Activated B cell treated with CpG ODN at 0.5 μM for 24 hours (primary cell): ENCODE results near the gene BRD2. TPM values are rescaled to one million over a fixed set of nuclear protein-coding genes. Genes with fewer than 3 reads are reported as not detected.

ENCODE experiments used
- ATAC-seq: fragments of 200-7000 bp; cut with Tn5 transposase; one replicate; pipeline ENCODE4 v1.10.0; 2021; ENCODE audit warnings: low read depth, mild to moderate bottlenecking, moderate library complexity
- CTCF ChIA-PET: fragments of 350-600 bp; sonication (Branson Sonifier 250); formaldehyde crosslinking; loops from one replicate; lab custom pipeline; 2021; ENCODE audit warnings: antibody characterized with exemption; lab: Charles Lee
- POLR2A ChIA-PET: fragments of 350-600 bp; sonication (Branson Sonifier 250); formaldehyde crosslinking; loops from one replicate; lab custom pipeline; 2021; ENCODE audit warnings: antibody characterized with exemption; lab: Charles Lee
- DNase-seq: peaks from one replicate; pipeline ENCODE4 v3.0.0; 2022
- H3K27ac Mint-ChIP-seq: one replicate; pipeline ENCODE4 v1.8.0; 2020; ENCODE audit warnings: mixed read lengths
- H3K27me3 Mint-ChIP-seq: one replicate; pipeline ENCODE4 v1.8.0; 2021; ENCODE audit warnings: mixed read lengths
- H3K36me3 Mint-ChIP-seq: one replicate; pipeline ENCODE4 v1.8.0; 2021; ENCODE audit warnings: low read depth, mixed read lengths
- H3K4me1 Mint-ChIP-seq: one replicate; pipeline ENCODE4 v1.8.0; 2021; ENCODE audit warnings: mixed read lengths
- H3K4me3 Mint-ChIP-seq: one replicate; pipeline ENCODE4 v1.8.0; 2020; ENCODE audit warnings: mild to moderate bottlenecking, mixed read lengths
- H3K9me3 Mint-ChIP-seq: one replicate; pipeline ENCODE4 v1.8.0; 2020; ENCODE audit warnings: mixed read lengths
- CTCF ChIP-seq: fragments of 200-600 bp; IDR thresholded peaks from one replicate; pipeline ENCODE4 v1.8.0; 2022; ENCODE audit warnings: antibody characterized with exemption, mild to moderate bottlenecking
- intact Hi-C: fragments of 100-400 bp; cut with micrococcal nuclease; formaldehyde crosslinking; loops from one replicate; pipeline ENCODE4 v1.15.1; 2024
- total RNA-seq: library from RNA; stranded (reverse); gene quantifications from 2 replicates; pipeline ENCODE4 v1.2.3, GENCODE V29; 2022

The BRD2 gene
- total RNA-seq, 1 donor from 2014 or later: 370 TPM

- POLR2A ChIA-PET: interaction anchor here (0.6 to 15.6 kb wide), 25 partner anchors 10 to 336 kb away, joined by 3 to 1101 read pairs (median 6); partner anchors contain the start of genes BRD2, HLA-DMB, HLA-DPB1 and PFDN6
- intact Hi-C loops: loop anchor here (1.0 to 2.0 kb wide), 7 partner anchors 8 to 68 kb away; no protein-coding TSS in a partner anchor
- TF ChIP-seq CTCF: no peak
These were observed 15.3 kb upstream of the BRD2 start, which contains the start of gene HLA-DMA for GRCh38 chr6:32952817-32953739. TSS of gene HLA-DMA (minus strand) at chr6:32953097. CDS start at chr6:32953036, 61 bp downstream.

GRCh38 chr6:32953775-32954174 lies 14.6 kb upstream of the BRD2 start:
- Mint-ChIP-seq H3K27ac (peak overlapping the region; percentile 97), H3K4me1 (peaks cover 78% of the 10 kb centered on the region), H3K27me3 (no peaks in the 10 kb centered on the region), H3K9me3 (no peaks in the 10 kb centered on the region), H3K4me3 (no peak overlapping the region), H3K36me3 (peaks cover 36% of the 10 kb centered on the region)
- no peak for TF ChIP-seq CTCF
- ChIA-PET CTCF (interaction anchor here (0.8 to 6.9 kb wide), 21 partner anchors 9 to 115 kb away, joined by 3 to 99 read pairs (median 8); partner anchors contain the start of genes BRD2, HLA-DMB, TAP1 and TAP2), POLR2A (interaction anchor here (0.6 to 15.6 kb wide), 19 partner anchors 9 to 318 kb away, joined by 3 to 1101 read pairs (median 14); partner anchors contain the start of genes BRD2, HLA-DMB, PSMB8 and PSMB9)
- ATAC-seq: no peak
- no peak for DNase-seq
- intact Hi-C loops: loop anchor here (1.0 to 2.0 kb wide), 7 partner anchors 8 to 68 kb away; no protein-coding TSS in a partner anchor

More at GRCh38 chr6:32952817-32953739, 15.3 kb upstream of the BRD2 start, which contains the start of gene HLA-DMA:
- peak; percentile 91 for ATAC-seq
- Mint-ChIP-seq H3K27ac (peak within 1 kb of the TSS; percentile 97), H3K36me3 (peaks cover 43% of the 10 kb centered on the region), H3K4me1 (peaks cover 85% of the 10 kb centered on the region), H3K27me3 (no peaks in the 10 kb centered on the region), H3K9me3 (no peaks in the 10 kb centered on the region), H3K4me3 (peak within 1 kb of the TSS; percentile 98)
- CTCF ChIA-PET: interaction anchor here (0.7 to 6.9 kb wide), 27 partner anchors 10 to 196 kb away, joined by 3 to 99 read pairs (median 5); partner anchors contain the start of genes BRD2, HLA-DMB, TAP1 and TAP2
- peak; percentile 65 for DNase-seq

DNA sequence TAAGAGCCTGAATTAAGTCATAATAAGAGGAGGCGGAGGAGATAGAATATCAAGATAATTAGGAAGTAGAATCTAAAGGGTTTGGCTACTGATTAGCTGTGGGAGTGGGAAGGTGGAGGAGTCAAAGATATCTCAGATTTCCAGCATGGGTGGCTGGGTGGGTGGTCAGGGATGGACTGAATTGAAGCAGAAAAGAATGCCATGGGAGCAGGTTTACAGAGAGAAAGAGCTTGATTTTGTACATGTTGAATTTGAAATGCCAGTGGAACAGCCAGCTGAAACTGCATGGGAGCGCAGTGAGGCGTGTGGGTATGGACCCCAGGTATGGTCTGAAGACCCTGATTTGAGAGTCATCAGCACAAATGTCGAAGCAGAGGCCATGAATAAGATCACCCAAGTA lies 14.1 kb upstream of the BRD2 start:
- peaks cover 31% of the 10 kb centered on the region for H3K36me3 Mint-ChIP-seq
- POLR2A ChIA-PET: interaction anchor here (0.6 to 15.6 kb wide), 13 partner anchors 8 to 318 kb away, joined by 3 to 1101 read pairs (median 25); partner anchors contain the start of genes BRD2, HLA-DMB, HLA-DPB1 and PSMB8
- ATAC-seq (no peak), DNase-seq (no peak)
- H3K27me3 Mint-ChIP-seq: no peaks in the 10 kb centered on the region
- peak overlapping the region; percentile 97 for H3K27ac Mint-ChIP-seq
- intact Hi-C loops: no loop called here
- H3K4me1 Mint-ChIP-seq: peaks cover 73% of the 10 kb centered on the region
- no peaks in the 10 kb centered on the region for H3K9me3 Mint-ChIP-seq
- peak overlapping the region; percentile 28 for H3K4me3 Mint-ChIP-seq
- TF ChIP-seq CTCF: no peak
- CTCF ChIA-PET: interaction anchor here (1.2 to 6.9 kb wide), 12 partner anchors 9 to 109 kb away, joined by 4 to 99 read pairs (median 44); partner anchors contain the start of genes BRD2 and HLA-DMB

GRCh38 chr6:32954986-32955802 lies 13.2 kb upstream of the BRD2 start:
- DNase-seq (no peak), ATAC-seq (no peak)
- no peaks in the 10 kb centered on the region for H3K27me3 Mint-ChIP-seq
- ChIA-PET CTCF (interaction anchor here (1.2 to 6.9 kb wide), 10 partner anchors 8 to 76 kb away, joined by 4 to 99 read pairs (median 63); partner anchors contain the start of genes BRD2 and HLA-DMB), POLR2A (interaction anchor here (0.5 to 15.6 kb wide), 10 partner anchors 7 to 369 kb away, joined by 3 to 1101 read pairs (median 32); partner anchors contain the start of genes BRD2, HLA-DMB, HLA-DPB1 and PSMB9)
- H3K36me3 Mint-ChIP-seq: peaks cover 21% of the 10 kb centered on the region
- H3K4me1 Mint-ChIP-seq: peaks cover 64% of the 10 kb centered on the region
- no peaks in the 10 kb centered on the region for H3K9me3 Mint-ChIP-seq
- H3K27ac Mint-ChIP-seq: peak overlapping the region; percentile 71
- peak overlapping the region; percentile 53 for H3K4me3 Mint-ChIP-seq
- intact Hi-C loops: no loop called here
- no peak for TF ChIP-seq CTCF
